ENCODE data around the gene GMDS.

DNA sequence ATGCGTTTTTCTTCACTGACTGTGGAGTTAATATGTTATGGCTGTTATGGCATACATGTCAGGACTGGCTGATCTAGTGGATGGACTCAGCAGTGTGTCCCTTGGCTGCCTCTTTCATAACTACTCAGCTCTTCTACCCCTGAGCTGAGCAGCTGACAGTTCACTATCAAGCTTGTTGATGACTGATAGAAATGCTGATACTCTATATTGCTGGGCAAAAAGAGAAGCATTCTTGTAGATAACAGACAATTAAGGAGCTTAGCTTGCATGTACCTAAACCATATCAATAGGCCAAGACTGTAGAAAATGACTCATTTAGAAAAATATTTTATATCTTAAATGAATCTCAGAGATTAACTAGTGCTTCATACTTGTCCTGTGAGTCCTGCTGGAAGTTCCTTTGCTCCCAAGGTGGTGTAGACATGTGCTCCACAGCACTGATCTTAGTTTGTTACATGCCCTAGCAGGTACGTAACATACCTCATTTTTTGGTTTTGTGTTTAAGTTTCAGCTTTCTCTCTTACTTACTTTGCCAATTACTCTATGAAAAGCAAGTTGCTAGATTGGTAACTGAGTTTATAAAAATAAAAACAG is 236.9 kb downstream of the GMDS start:
- TF ChIP-seq POLR2A (IDR thresholded peaks at IDR 0.05), result no peak
- TF ChIP-seq, protein P1, sequence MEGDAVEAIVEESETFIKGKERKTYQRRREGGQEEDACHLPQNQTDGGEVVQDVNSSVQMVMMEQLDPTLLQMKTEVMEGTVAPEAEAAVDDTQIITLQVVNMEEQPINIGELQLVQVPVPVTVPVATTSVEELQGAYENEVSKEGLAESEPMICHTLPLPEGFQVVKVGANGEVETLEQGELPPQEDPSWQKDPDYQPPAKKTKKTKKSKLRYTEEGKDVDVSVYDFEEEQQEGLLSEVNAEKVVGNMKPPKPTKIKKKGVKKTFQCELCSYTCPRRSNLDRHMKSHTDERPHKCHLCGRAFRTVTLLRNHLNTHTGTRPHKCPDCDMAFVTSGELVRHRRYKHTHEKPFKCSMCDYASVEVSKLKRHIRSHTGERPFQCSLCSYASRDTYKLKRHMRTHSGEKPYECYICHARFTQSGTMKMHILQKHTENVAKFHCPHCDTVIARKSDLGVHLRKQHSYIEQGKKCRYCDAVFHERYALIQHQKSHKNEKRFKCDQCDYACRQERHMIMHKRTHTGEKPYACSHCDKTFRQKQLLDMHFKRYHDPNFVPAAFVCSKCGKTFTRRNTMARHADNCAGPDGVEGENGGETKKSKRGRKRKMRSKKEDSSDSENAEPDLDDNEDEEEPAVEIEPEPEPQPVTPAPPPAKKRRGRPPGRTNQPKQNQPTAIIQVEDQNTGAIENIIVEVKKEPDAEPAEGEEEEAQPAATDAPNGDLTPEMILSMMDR (IDR thresholded peaks at IDR 0.05), result no peak

Data from heart left ventricle (tissue), 13 donors.